Hippocampal formation (tissue), 2 donors: ENCODE data around the gene RTF2.

Source experiments
- DNase-seq, 2 donors: peaks; one replicate each; lab custom pipeline; 2025; lab: John Stamatoyannopoulos, UW

Gene RTF2

GRCh38 chr20:56468316-56469076 lies at the start of gene RTF2:
Gene RTF2 (plus strand): TSS chr20:56468627. CDS start chr20:56468698, 71 bp downstream.
- DNase-seq = peak; percentile 87 to 92

- DNase-seq = no peak
Measured at GRCh38 chr20:56420028-56420427, 48.4 kb upstream of the RTF2 start.

- no peak for DNase-seq
Measured at GRCh38 chr20:56420940-56421688, 47.3 kb upstream of the RTF2 start.

- no peak for DNase-seq
Measured at GRCh38 chr20:56422076-56422823, 46.2 kb upstream of the RTF2 start.

GRCh38 chr20:56422824-56423189 lies 45.6 kb upstream of the RTF2 start:
- no peak for DNase-seq

- DNase-seq = no peak
Measured at GRCh38 chr20:56423211-56423610, 45.2 kb upstream of the RTF2 start.

GRCh38 chr20:56423886-56424285 lies 44.5 kb upstream of the RTF2 start:
- no peak for DNase-seq

- DNase-seq = no peak
Measured at GRCh38 chr20:56424931-56425330, 43.5 kb upstream of the RTF2 start.

GRCh38 chr20:56426026-56426425 lies 42.4 kb upstream of the RTF2 start:
- no peak for DNase-seq

GRCh38 chr20:56426926-56427325 lies 41.5 kb upstream of the RTF2 start:
- DNase-seq = no peak

GRCh38 chr20:56427797-56428196 lies 40.6 kb upstream of the RTF2 start:
- DNase-seq = no peak

GRCh38 chr20:56428410-56428809 lies 40.0 kb upstream of the RTF2 start:
- no peak for DNase-seq

- DNase-seq = no peak
Measured at GRCh38 chr20:56428881-56429280, 39.5 kb upstream of the RTF2 start.

GRCh38 chr20:56429502-56429901 lies 38.9 kb upstream of the RTF2 start:
- DNase-seq = no peak

- DNase-seq = no peak
Measured at GRCh38 chr20:56429941-56430340, 38.5 kb upstream of the RTF2 start.

- no peak for DNase-seq
Measured at GRCh38 chr20:56430461-56430860, 38.0 kb upstream of the RTF2 start.

- no peak for DNase-seq
Measured at GRCh38 chr20:56430957-56431356, 37.5 kb upstream of the RTF2 start.

GRCh38 chr20:56431471-56431870 lies 37.0 kb upstream of the RTF2 start:
- no peak for DNase-seq

- DNase-seq = no peak
Measured at GRCh38 chr20:56433221-56433879, 35.1 kb upstream of the RTF2 start.

- no peak for DNase-seq
Measured at GRCh38 chr20:56433880-56434255, 34.6 kb upstream of the RTF2 start.

- DNase-seq = no peak
Measured at GRCh38 chr20:56437196-56437960, 31.0 kb upstream of the RTF2 start.
